Spinal cord (tissue), 10 donors: ENCODE results near the gene ZNG1B. TPM values are rescaled to one million over a fixed set of nuclear protein-coding genes. Genes with fewer than 3 reads are reported as not detected.
"Not testable (repeated sequence)": the region's sequence is repeated elsewhere in the genome, so short reads cannot be mapped to it uniquely, and the experiment has no call there.

Experiments
- DNase-seq, 6 donors: peaks; one replicate each; pipeline versions ENCODE4 v3.0.0 to v3.0.0-alpha.2; 2013 to 2015; ENCODE audit warnings: low spot score in 6 of 6, low read depth in 4 of 6
- H3K27ac ChIP-seq: one replicate; pipeline ENCODE4 v1.5.1; 2013; ENCODE audit warnings: low read depth, low read length, control low read depth
- H3K27me3 ChIP-seq: one replicate; pipeline ENCODE4 v1.6.1; 2013; ENCODE audit warnings: low read length; ENCODE audit not compliant: control insufficient read depth, insufficient read depth
- H3K36me3 ChIP-seq: one replicate; pipeline ENCODE4 v1.6.1; 2013; ENCODE audit warnings: low read length; ENCODE audit not compliant: control insufficient read depth, insufficient read depth
- H3K4me1 ChIP-seq: one replicate; pipeline ENCODE4 v1.6.1; 2013; ENCODE audit warnings: low read length; ENCODE audit not compliant: control insufficient read depth, insufficient read depth
- H3K4me3 ChIP-seq: one replicate; pipeline ENCODE4 v1.5.1; 2013; ENCODE audit warnings: low read depth, low read length, control low read depth
- H3K9me3 ChIP-seq: one replicate; pipeline ENCODE4 v1.6.1; 2013; ENCODE audit warnings: low read length; ENCODE audit not compliant: control insufficient read depth, insufficient read depth
- WGBS: methylation state at CpG from one replicate; pipeline ENCODE4 v1.1.5; 2013; ENCODE audit warnings: missing lambda C conversion rate; ENCODE audit not compliant: insufficient coverage; 5-methylcytosine and 5-hydroxymethylcytosine counted together
- polyA plus RNA-seq, 2 donors: library from polyadenylated mRNA; unstranded; fragments of 120-200 nt; gene quantifications; one replicate each; pipeline ENCODE4 v1.2.1, GENCODE V29; 2013; ENCODE audit not compliant: insufficient read length in 2 of 2
- total RNA-seq, 2 donors: library from RNA; depleted of rRNA in 1 of 2; stranded (reverse); fragments of 120-200 nt in 1 of 2; fragments of >200 nt in 1 of 2; gene quantifications; one replicate each; pipeline versions ENCODE4 v1.2.3 to v1.2.4, GENCODE V29; 2013 to 2014
- donor health status: healthy.

The ZNG1B gene
- total and polyA plus RNA-seq, 4 donors, result 38.8 to 57.3 (median 48.5) TPM

DNA sequence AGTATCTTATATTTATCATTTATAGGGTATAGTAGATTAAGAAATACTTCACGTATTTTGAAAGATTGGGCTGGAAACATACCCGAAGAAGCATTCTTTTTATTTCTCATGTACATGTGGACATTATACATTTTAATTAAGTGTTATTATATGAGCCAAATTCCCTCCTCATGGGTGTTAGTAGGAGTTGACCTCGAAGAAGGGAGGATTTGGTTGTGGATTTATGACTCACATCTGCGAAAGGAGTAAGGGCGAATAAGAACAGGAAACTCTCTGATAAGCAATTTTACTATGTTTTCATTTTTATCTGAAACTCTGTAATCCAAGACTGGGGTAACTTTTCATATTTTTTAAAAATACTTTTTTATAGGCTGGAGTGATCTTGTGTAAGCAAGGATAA lies 84.0 kb downstream of the ZNG1B start:
- not testable (repeated sequence) for H3K9me3 ChIP-seq, H3K27ac ChIP-seq, H3K27me3 ChIP-seq, DNase-seq, H3K4me1 ChIP-seq, H3K4me3 ChIP-seq, H3K36me3 ChIP-seq
- WGBS, result no CpG with 5 or more reads among the region's 5 CpGs

DNA sequence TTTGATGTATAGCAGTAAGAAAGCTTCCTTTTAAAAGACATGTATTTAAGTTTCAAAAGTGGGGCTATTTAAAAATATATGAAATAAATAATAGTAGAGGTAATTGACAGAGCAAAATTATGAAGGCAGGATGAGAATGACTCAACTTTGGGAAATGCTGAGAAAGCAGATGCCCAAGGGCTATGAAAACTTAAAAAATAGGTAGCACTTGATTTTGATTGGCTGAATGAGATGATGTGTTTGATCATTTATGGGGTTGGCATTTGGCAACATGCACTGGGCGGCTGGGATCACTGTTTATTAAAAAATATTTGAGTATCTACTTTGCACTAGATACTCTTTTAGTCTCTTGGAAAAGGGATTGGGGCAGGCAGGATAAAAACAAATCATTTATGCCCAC lies 87.5 kb downstream of the ZNG1B start:
- not testable (repeated sequence) for H3K4me3 ChIP-seq, H3K36me3 ChIP-seq, H3K9me3 ChIP-seq, H3K27me3 ChIP-seq, H3K27ac ChIP-seq, DNase-seq, H3K4me1 ChIP-seq
- no CpG with 5 or more reads among the region's 1 CpG for WGBS

DNA sequence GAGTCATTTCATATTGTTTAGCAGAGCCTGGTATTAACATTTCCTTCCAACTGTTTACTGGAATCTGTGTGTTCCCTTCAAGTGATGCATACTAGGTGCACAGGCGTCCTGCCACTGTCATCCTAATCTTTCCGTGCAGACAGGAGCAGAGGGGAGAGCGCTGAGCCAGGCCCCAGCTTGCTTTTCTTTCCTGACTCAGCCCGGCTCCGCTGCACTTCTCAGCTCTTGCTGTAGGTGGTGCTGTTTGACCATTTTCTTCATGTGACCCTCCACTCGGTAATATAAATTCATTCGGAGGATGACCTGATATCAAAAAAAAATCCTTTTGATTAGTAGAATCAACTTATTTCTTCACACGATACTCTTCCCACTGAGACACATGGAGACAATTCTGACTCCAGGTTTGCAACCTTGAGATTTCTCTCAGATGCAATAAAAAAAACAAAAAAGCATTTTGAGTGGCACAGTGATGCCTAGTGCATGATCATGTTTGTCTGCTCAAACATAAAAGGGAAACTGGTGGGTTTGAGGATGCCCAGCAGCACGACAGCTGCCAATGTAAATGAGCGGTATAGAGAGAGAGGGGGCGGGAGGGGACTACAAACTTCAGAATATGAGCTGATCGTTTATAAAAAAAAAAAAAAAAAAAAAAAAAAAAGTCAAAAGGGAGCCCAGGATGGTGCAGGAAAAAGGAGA lies 90.0 kb downstream of the ZNG1B start:
- not testable (repeated sequence) for H3K36me3 ChIP-seq, H3K27ac ChIP-seq, H3K4me1 ChIP-seq, H3K4me3 ChIP-seq, H3K27me3 ChIP-seq, DNase-seq, H3K9me3 ChIP-seq
- no CpG with 5 or more reads among the region's 12 CpGs for WGBS

DNA sequence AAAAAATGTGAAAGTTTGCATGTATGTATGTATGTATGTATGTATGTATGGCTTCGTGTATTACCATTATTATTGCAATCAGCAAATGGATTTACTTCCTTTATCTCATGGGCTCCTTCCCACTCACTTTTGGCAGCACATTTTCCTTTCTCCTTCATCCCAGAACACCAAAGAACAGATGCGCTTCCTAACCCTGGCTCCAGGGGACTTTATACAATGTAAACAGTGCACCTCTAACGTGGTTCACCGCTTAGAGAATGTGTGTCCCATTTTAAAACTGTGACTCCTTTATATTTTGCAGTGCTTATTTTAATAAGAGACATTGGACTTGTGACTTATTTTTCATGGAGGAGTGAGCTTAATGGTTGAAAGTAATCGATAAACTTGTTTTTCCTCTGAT lies 90.6 kb downstream of the ZNG1B start:
- H3K9me3 ChIP-seq, H3K27me3 ChIP-seq, H3K4me1 ChIP-seq, H3K4me3 ChIP-seq, H3K36me3 ChIP-seq, H3K27ac ChIP-seq, DNase-seq: not testable (repeated sequence)
- WGBS, result no CpG with 5 or more reads among the region's 5 CpGs

DNA sequence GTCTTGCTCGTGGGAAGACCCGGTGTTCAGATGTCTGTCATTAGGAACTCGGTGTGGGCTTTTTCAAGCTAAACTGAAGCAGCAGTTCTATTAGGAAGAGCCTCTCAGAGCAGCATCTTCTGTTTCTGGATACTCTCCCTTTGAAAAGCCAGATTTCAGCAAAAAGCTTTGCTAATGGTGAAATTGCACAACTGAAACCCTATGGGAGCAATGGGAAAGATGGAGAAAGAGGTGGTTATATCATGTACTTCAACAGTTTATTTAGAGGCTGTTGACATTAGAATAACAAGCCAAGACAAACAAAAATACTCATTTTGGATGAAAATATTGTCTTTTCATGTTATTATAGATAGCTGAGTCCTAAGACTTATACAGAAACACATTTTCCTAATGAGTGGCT lies 91.4 kb downstream of the ZNG1B start:
- H3K36me3 ChIP-seq, H3K27ac ChIP-seq, H3K4me3 ChIP-seq, H3K9me3 ChIP-seq, H3K27me3 ChIP-seq, DNase-seq, H3K4me1 ChIP-seq: not testable (repeated sequence)
- WGBS, result no CpG with 5 or more reads among the region's 3 CpGs

DNA sequence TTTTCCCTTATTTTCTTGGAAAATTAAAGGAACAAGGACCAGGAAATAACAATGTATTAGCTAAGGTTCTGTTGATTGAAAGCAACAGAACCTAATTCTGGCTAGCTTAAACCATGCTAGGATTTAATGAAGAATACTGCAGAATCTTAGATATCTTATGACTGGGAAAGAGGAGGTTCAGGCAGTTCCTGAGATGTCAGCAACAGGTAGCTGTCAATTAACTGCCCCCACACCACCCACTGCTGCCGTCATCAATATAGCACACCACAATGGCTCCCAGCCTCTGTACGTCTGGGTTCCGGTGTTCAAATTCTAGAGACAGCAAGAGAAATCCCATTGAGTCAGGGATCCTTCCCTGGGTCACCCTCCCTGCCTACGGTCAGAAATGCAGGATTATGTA lies 95.5 kb downstream of the ZNG1B start:
- H3K36me3 ChIP-seq, DNase-seq, H3K27ac ChIP-seq, H3K9me3 ChIP-seq, H3K4me1 ChIP-seq, H3K4me3 ChIP-seq, H3K27me3 ChIP-seq: not testable (repeated sequence)
- WGBS, result no CpG with 5 or more reads among the region's 4 CpGs

DNA sequence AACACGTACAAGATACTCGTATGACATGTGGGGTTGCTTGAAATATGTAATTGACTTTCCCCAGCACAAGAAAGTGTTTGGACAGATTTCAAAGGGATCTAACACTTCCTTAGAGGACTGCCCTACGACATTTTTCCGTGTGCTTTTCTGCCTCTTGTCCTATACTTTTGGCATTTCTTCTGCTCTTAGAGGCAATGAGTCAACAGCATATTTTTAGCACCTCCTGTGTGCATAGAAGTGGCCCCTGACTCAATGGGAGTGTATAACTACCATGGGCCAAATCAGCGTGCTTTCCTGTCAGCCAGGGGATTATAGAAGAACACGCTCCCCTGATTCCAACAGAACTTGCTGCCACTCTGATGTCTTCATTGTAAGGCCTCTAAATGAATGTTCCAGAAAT lies 99.1 kb downstream of the ZNG1B start:
- H3K27ac ChIP-seq, H3K9me3 ChIP-seq, H3K36me3 ChIP-seq, H3K4me1 ChIP-seq, DNase-seq, H3K27me3 ChIP-seq, H3K4me3 ChIP-seq: not testable (repeated sequence)
- WGBS, result no CpG with 5 or more reads among the region's 6 CpGs

DNA sequence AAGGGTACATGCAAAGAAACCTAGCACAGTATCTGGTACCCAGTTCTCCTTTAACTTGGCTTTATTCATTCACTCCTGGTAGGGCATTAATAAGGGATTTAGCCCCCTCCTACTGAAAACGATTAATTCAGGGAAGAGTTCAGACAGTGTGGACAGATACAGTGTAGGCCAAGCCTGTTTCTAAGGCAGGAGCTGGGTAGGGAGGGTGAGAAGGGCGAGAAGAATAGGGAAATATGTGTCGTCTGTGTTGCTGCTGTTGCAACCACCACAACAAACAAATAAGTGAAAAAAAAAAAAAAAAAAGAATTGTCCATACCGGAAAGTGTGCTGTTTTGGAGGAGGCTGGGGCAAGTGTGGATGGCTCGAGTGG lies 103.3 kb downstream of the ZNG1B start:
- WGBS, result no CpG with 5 or more reads among the region's 5 CpGs
- not testable (repeated sequence) for DNase-seq, H3K27ac ChIP-seq, H3K4me1 ChIP-seq, H3K27me3 ChIP-seq, H3K36me3 ChIP-seq, H3K9me3 ChIP-seq, H3K4me3 ChIP-seq

DNA sequence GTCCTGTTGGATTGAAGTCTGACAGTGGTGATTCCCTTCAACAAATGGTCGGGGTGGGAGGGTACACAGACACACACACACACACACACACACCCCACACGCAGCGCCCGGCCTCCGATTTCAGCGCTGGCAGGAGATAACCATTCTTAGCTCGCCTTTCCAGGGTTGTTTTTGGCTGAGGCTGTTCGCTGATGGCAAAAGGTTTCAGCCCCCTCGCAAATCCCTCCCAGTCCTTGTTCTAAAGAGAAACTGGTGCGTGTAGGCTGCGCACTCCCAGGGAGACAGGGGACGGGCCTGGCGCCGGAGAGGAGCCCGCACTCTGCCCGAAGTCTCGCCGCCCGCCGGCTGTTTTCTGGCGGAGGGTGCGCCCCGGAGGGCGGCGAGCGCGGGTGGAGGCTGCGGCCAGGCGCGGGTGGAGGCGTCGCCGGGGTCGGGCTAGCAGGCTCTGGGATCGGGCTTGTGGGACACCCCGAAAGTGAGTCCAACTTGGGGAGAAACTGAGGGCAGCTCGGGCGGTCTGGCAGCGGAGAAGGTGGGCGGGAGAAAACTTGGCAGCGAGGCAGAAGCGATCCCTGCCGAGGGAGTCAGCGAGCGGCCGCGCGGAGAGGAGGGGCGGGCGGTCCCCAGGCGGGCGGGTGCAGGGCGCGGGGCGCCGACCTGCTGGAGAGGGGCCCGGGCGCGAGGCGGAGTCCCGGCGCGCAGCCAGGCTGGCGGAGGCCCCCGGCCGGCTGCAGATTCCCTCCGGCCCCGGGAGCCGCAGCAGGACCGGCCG lies 103.9 kb downstream of the ZNG1B start:
- peak overlapping the region; percentile 25 for H3K27ac ChIP-seq
- under 1% methylated on average over 65 of the region's 71 CpGs for WGBS

DNA sequence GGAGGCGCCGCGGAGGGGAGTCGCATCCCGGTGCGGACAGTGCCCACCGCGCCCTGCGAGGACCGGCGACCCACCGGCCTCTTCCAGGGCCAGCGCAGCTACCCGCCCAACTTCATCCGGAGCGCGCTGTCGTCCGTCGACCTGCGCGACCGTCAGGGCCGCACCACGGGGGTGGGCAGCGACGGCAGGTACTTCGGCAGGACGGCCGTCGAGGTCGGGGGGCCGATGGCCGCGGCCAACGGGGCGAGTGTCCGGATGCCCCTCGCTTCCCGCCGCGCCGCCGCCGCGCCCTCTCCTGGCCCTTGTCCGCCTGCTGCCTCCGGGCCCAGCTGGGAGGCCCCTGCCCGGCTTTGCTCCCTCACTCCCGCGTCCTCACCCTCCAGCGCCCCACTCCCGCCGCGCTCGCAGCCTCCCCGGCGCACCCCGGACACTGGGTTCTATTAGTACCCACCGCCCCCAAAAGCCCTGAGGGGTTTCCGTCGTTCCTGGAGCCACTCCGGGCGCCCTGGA lies 104.5 kb downstream of the ZNG1B start:
- peak in 1 of 6 donors; percentile 1 for DNase-seq
- WGBS, result under 1% methylated on average over 50 of the region's 64 CpGs
- not testable (repeated sequence) for H3K36me3 ChIP-seq, H3K4me1 ChIP-seq, H3K9me3 ChIP-seq, H3K4me3 ChIP-seq, H3K27ac ChIP-seq, H3K27me3 ChIP-seq

More for the DNA sequence above, 103.9 kb downstream of the ZNG1B start:
- H3K36me3 ChIP-seq, H3K4me1 ChIP-seq, H3K27me3 ChIP-seq, H3K9me3 ChIP-seq: not testable (repeated sequence)
- peak overlapping the region; percentile 35 for H3K4me3 ChIP-seq
- peak in 2 of 6 donors; percentile 15 to 53 for DNase-seq
